BLaER1 (cell line): ENCODE results near the gene COMMD9.

Source experiments
- H3K27ac ChIP-seq: shearing (Covaris generic); formaldehyde crosslinking; 2 replicates; pipeline ENCODE4 v1.8.1; 2022
- H3K27me3 ChIP-seq: shearing (Covaris generic); formaldehyde crosslinking; 2 replicates; pipeline ENCODE4 v1.8.1; 2022
- H3K36me3 ChIP-seq: shearing (Covaris generic); formaldehyde crosslinking; 2 replicates; pipeline ENCODE4 v1.8.1; 2022
- H3K4me1 ChIP-seq: shearing (Covaris generic); formaldehyde crosslinking; 2 replicates; pipeline ENCODE4 v1.8.1; 2022
- H3K4me2 ChIP-seq: shearing (Covaris generic); formaldehyde crosslinking; 2 replicates; pipeline ENCODE4 v1.8.1; 2022
- H3K4me3 ChIP-seq: shearing (Covaris generic); formaldehyde crosslinking; 2 replicates; pipeline ENCODE4 v1.8.1; 2022
- H3K9ac ChIP-seq: shearing (Covaris generic); formaldehyde crosslinking; 2 replicates; pipeline ENCODE4 v1.8.1; 2022
- H3K9me3 ChIP-seq: shearing (Covaris generic); formaldehyde crosslinking; 2 replicates; pipeline ENCODE4 v1.8.1; 2022
- H4K20me1 ChIP-seq: shearing (Covaris generic); formaldehyde crosslinking; 2 replicates; pipeline ENCODE4 v1.8.1; 2022
- Cebpa-rat ChIP-seq: shearing (Covaris generic); IDR thresholded peaks from 2 replicates; pipeline ENCODE4 v1.8.1; 2022

COMMD9 gene

DNA sequence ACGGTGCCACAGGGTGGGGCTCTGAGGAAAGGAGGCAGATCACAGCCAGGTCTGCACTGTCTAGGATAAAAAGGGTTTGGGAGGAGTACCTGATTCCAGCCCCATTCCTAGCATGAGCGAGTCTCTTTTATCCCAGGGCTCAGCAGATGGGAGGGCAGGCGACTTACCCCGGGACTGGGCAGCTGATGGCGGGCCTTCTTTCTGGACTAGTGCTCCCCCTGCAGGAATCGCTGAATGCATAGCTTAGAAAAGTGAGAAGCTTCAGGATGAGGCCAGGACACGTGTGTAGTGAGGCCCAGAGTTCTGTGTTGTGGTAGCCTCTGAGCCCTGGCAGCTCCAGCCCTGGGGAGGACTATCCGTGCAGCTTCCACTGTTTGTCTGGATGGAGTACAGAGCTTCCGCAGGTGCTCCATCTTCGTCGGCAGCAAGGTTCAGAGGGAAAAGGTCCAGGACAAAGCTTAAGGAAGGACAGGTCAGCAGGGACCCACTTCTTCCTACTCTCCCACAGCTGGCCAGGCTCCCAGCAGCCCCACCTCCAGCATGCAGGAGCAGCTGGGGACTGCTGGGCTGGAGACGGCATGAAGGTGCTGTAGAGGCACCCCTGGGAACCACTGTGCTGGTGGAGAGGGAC lies 30.4 kb downstream of the COMMD9 start:
- no peak for TF ChIP-seq Cebpa-rat
- no peak overlapping the region for H3K9ac ChIP-seq

GRCh38 chr11:36257351-36257750 lies 31.9 kb downstream of the COMMD9 start:
- Histone ChIP-seq H3K4me2 (no peak overlapping the region), H3K36me3 (no peaks in the 10 kb centered on the region), H3K27me3 (no peaks in the 10 kb centered on the region), H3K4me3 (no peak overlapping the region), H3K4me1 (no peaks in the 10 kb centered on the region), H3K9ac (no peak overlapping the region), H4K20me1 (no peaks in the 10 kb centered on the region), H3K9me3 (no peaks in the 10 kb centered on the region), H3K27ac (no peak overlapping the region)
- no peak for TF ChIP-seq Cebpa-rat

More for the DNA sequence above, 30.4 kb downstream of the COMMD9 start:
- Histone ChIP-seq H3K9me3 (no peaks in the 10 kb centered on the region), H3K27ac (no peak overlapping the region), H3K4me1 (no peaks in the 10 kb centered on the region), H3K4me3 (no peak overlapping the region), H3K36me3 (no peaks in the 10 kb centered on the region), H3K4me2 (no peak overlapping the region), H3K27me3 (no peaks in the 10 kb centered on the region), H4K20me1 (no peaks in the 10 kb centered on the region)

DNA sequence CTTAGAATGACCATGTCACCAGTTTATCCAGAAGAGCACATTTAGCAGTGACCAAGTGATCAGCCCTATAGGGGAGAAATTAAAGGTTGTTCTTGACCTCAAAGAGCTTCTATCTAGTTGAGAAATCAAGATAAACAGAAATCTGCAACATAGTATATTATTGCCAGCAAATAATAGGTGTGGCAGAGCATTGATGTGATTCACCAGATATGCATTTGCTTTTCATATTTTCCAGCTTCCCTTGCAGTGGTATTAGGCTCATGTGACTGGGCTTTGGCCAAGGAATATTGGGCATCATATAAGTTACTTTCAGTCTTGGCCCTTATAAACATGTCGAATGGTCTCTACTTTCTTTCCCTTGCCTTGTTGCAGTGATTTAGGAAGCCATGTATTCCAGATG lies 34.5 kb downstream of the COMMD9 start:
- H3K9ac ChIP-seq: no peak overlapping the region
- H3K27me3 ChIP-seq: no peaks in the 10 kb centered on the region
- H3K4me3 ChIP-seq: no peak overlapping the region
- TF ChIP-seq Cebpa-rat: no peak
- H3K9me3 ChIP-seq: peaks cover 16% of the 10 kb centered on the region
- 0 out of 2 replicates have a peak, but pooled peaks cover 5% of the 10 kb centered on the region for H3K36me3 ChIP-seq
- H3K4me2 ChIP-seq: no peak overlapping the region
- no peak overlapping the region for H3K27ac ChIP-seq
- no peaks in the 10 kb centered on the region for H3K4me1 ChIP-seq
- H4K20me1 ChIP-seq: no peaks in the 10 kb centered on the region

GRCh38 chr11:36253238-36253637 lies 36.0 kb downstream of the COMMD9 start:
- Histone ChIP-seq H3K27ac (no peak overlapping the region), H3K9ac (no peak overlapping the region), H4K20me1 (no peaks in the 10 kb centered on the region), H3K4me2 (no peak overlapping the region), H3K4me1 (0 out of 2 replicates have a peak, but pooled peaks cover 7% of the 10 kb centered on the region), H3K27me3 (no peaks in the 10 kb centered on the region), H3K36me3 (0 out of 2 replicates have a peak, but pooled peaks cover 5% of the 10 kb centered on the region), H3K4me3 (no peak overlapping the region), H3K9me3 (peaks cover 16% of the 10 kb centered on the region)
- no peak for TF ChIP-seq Cebpa-rat

DNA sequence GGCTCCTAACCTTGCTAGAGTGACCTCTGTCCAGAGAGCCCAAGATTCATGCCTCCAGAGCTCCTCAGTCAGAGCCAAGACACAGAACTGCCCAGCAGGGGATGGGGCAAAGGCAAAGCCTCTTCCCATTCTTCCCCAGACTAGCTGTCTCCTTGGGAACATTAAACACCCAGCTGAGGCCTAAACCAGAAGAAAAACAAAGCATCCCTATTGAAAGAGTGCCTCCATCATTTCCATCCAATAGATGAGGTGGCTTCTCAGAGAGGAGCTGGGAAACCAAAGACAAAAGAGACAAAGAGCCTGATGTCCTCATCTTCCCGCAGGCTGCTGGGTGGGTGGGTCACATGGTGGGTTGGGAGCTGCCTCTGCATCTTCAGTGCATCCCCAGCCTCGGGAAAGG lies 37.4 kb downstream of the COMMD9 start:
- Histone ChIP-seq H3K4me1 (0 out of 2 replicates have a peak, but pooled peaks cover 7% of the 10 kb centered on the region), H3K27me3 (no peaks in the 10 kb centered on the region), H3K27ac (no peak overlapping the region), H3K9me3 (peaks cover 16% of the 10 kb centered on the region), H3K4me3 (no peak overlapping the region), H3K36me3 (0 out of 2 replicates have a peak, but pooled peaks cover 5% of the 10 kb centered on the region), H4K20me1 (no peaks in the 10 kb centered on the region), H3K9ac (no peak overlapping the region), H3K4me2 (no peak overlapping the region)
- TF ChIP-seq Cebpa-rat: no peak

DNA sequence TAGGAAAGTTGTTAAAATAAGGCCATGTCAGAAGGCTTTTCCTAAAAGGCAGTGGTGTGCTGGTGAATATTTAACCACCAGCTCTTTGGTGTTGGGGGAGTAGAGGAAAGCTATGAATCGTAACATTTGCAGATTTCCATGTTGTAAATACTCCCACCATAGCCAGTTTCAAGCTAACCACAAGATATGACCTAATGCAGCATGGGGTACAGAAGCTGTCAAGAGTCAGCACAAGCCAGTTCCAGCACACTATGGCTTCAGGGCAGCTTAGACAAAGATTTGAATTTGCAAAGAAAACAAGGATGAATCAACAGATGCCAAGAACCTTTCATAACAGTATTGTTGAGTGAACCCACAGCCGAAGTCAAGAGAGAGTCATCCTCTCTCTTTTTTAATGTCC lies 40.0 kb downstream of the COMMD9 start:
- no peak overlapping the region for H3K27ac ChIP-seq
- H3K36me3 ChIP-seq: 0 out of 2 replicates have a peak, but pooled peaks cover 5% of the 10 kb centered on the region
- H3K4me2 ChIP-seq: no peak overlapping the region
- no peak for TF ChIP-seq Cebpa-rat
- H3K27me3 ChIP-seq: no peaks in the 10 kb centered on the region
- H3K4me1 ChIP-seq: 0 out of 2 replicates have a peak, but pooled peaks cover 7% of the 10 kb centered on the region
- H3K9me3 ChIP-seq: peaks cover 16% of the 10 kb centered on the region
- H4K20me1 ChIP-seq: no peaks in the 10 kb centered on the region
- no peak overlapping the region for H3K4me3 ChIP-seq
- no peak overlapping the region for H3K9ac ChIP-seq

DNA sequence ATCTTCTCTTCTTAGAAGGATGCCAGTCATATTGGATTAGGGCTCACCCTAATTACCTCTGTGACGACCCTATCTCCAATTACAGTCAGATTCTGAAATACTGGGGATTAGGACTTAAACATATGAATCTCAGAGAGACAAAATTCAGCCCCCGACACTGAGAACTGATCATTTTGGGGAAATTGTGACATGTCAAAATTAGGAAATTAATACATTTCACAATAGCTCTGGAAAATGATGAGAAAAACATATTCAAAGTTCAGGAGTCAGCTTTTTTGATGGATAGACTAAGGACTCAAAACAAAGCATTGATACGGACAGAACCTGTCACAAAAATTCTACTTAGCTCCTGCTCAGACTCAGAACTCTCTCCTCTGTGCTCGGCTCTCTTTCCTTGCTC lies 40.8 kb downstream of the COMMD9 start:
- no peak overlapping the region for H3K4me3 ChIP-seq
- H3K4me1 ChIP-seq: 0 out of 2 replicates have a peak, but pooled peaks cover 7% of the 10 kb centered on the region
- no peaks in the 10 kb centered on the region for H4K20me1 ChIP-seq
- H3K4me2 ChIP-seq: no peak overlapping the region
- H3K9ac ChIP-seq: no peak overlapping the region
- 0 out of 2 replicates have a peak, but pooled peaks cover 5% of the 10 kb centered on the region for H3K36me3 ChIP-seq
- peaks cover 16% of the 10 kb centered on the region for H3K9me3 ChIP-seq
- no peaks in the 10 kb centered on the region for H3K27me3 ChIP-seq
- TF ChIP-seq Cebpa-rat: 0 out of 2 replicates have a peak, but pooled peaks have one; percentile 9
- H3K27ac ChIP-seq: no peak overlapping the region

DNA sequence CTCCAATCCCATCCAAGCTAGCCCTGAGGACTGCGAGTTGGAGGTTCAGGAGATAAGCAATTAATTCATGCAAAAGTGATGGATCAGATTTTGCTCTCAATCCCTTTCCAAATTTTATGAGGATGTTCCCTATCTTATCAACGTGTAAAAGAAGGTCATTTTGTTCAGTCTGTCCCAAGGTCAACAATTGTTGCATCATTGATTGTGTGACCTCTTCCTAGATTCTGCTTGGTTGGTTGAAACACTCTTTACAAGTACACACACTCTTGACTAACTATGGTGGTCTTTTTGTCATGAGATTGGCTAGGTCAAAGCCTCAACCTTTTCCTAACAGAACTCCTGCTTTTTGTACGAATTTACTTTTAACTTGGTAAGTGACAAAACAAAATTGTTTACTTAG lies 41.7 kb downstream of the COMMD9 start:
- peaks cover 16% of the 10 kb centered on the region for H3K9me3 ChIP-seq
- H3K27ac ChIP-seq: no peak overlapping the region
- 0 out of 2 replicates have a peak, but pooled peaks cover 5% of the 10 kb centered on the region for H3K36me3 ChIP-seq
- no peaks in the 10 kb centered on the region for H4K20me1 ChIP-seq
- H3K4me1 ChIP-seq: 0 out of 2 replicates have a peak, but pooled peaks cover 7% of the 10 kb centered on the region
- H3K4me3 ChIP-seq: no peak overlapping the region
- no peak for TF ChIP-seq Cebpa-rat
- H3K4me2 ChIP-seq: no peak overlapping the region
- H3K9ac ChIP-seq: no peak overlapping the region
- no peaks in the 10 kb centered on the region for H3K27me3 ChIP-seq

DNA sequence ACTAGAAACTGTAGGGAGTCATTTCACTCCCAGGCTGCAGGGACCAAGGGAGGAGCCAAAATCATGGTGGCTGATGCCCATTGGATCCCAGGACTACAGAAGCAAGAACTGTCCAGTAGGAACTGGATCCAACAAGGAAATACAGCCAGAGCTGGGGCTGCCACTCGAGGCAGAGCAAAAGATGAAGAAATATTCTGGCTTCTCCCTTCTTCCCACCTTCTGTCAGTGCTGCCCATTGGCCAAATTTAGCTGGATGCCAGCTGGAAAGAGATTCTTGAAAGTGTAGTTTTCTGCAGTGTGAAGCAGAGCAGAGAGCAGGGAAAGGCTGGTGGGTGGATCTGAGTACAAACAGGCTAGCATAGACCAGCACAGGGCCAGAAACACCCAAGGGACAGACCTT lies 45.6 kb downstream of the COMMD9 start:
- Histone ChIP-seq H4K20me1 (no peaks in the 10 kb centered on the region), H3K4me2 (no peak overlapping the region), H3K36me3 (no peaks in the 10 kb centered on the region), H3K27ac (no peak overlapping the region), H3K9me3 (no peaks in the 10 kb centered on the region), H3K27me3 (no peaks in the 10 kb centered on the region), H3K4me3 (no peak overlapping the region), H3K4me1 (0 out of 2 replicates have a peak, but pooled peaks cover 6% of the 10 kb centered on the region), H3K9ac (no peak overlapping the region)
- no peak for TF ChIP-seq Cebpa-rat

DNA sequence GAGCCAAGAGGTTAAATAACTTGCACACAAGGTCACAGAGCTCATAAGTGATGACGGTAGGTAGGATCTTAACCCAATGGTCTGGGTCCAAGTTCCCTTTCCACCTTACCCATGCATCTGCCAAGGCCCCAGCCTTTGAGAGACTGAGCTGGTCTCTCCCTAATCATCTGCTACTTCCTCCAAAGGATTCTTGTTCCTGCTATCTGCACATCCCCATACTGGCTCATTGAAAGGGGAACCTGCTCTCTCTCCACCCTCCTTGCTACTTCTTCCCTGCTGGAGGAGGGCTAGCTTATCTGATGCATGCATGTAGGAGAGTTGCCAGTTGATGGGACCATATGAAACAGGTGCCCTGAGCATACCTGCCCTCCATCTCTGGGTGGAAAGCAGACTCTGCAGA lies 47.7 kb downstream of the COMMD9 start:
- H3K27me3 ChIP-seq: no peaks in the 10 kb centered on the region
- TF ChIP-seq Cebpa-rat: no peak
- H3K4me2 ChIP-seq: no peak overlapping the region
- H4K20me1 ChIP-seq: no peaks in the 10 kb centered on the region
- H3K4me3 ChIP-seq: no peak overlapping the region
- peaks cover 8% of the 10 kb centered on the region; the same call in 1 of the 2 replicates for H3K36me3 ChIP-seq
- H3K9ac ChIP-seq: no peak overlapping the region
- no peaks in the 10 kb centered on the region for H3K9me3 ChIP-seq
- 0 out of 2 replicates have a peak, but pooled peaks cover 5% of the 10 kb centered on the region for H3K4me1 ChIP-seq
- H3K27ac ChIP-seq: no peak overlapping the region
